GM21390 (cell line): ENCODE results near the gene CNGA3.
"Not testable (repeated sequence)": the region's sequence is repeated elsewhere in the genome, so short reads cannot be mapped to it uniquely, and the experiment has no call there.

Source experiments
- ATAC-seq: cut with Tn5 transposase; IDR thresholded peaks from one replicate; pipeline ENCODE4 v1.9.1; 2021; ENCODE audit not compliant: unreplicated experiment

Gene CNGA3

DNA sequence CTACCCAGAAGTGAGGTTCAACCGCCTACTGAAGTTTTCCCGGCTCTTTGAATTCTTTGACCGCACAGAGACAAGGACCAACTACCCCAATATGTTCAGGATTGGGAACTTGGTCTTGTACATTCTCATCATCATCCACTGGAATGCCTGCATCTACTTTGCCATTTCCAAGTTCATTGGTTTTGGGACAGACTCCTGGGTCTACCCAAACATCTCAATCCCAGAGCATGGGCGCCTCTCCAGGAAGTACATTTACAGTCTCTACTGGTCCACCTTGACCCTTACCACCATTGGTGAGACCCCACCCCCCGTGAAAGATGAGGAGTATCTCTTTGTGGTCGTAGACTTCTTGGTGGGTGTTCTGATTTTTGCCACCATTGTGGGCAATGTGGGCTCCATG, 49.7 kb downstream of the CNGA3 start:
- ATAC-seq, result no peak

DNA sequence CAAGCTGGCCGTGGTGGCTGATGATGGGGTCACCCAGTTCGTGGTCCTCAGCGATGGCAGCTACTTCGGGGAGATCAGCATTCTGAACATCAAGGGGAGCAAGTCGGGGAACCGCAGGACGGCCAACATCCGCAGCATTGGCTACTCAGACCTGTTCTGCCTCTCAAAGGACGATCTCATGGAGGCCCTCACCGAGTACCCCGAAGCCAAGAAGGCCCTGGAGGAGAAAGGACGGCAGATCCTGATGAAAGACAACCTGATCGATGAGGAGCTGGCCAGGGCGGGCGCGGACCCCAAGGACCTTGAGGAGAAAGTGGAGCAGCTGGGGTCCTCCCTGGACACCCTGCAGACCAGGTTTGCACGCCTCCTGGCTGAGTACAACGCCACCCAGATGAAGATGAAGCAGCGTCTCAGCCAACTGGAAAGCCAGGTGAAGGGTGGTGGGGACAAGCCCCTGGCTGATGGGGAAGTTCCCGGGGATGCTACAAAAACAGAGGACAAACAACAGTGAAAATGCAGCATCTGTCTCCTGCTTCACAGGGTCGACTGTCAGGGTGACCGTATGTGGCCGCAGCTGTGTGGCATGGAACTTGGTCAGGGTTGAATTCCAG, 50.6 kb downstream of the CNGA3 start:
- ATAC-seq, result no peak

DNA sequence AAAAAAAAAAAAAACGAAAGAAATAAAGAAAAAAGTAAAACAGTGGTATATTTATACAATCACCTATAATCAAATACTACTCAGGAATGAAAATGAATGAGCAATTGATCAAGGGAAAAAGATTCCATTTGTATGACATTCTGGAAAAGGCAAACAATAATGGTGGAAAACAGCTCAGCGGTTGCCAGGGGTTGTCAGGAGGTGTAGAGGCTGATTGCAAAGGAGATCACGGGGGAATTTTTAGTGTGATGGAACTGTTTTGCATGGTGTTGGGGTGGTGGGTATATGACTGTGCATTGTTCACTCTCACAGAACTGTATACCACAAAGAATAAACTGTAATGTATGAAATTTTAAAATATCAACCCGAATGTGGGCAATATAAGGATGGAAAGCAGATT, 52.9 kb downstream of the CNGA3 start:
- no peak for ATAC-seq

DNA sequence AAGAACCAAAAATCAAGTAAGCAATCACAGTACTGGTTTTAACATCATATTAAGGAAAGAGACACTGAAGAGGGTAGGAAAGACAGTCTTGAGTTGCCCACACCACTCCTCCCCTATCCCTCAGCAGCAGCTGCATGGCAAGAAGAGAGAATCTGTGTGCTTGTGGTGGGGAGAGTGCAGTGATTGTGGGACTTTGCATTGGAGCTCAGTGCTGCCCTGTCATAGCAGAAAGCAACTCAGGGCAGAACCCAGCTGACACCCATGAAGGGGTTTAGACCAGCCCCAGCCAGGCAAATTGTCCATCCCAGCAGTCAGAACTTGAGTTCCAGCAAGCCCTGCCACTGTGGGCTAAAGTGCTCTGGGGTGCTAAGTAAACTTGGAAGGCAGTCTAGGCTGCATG, 57.6 kb downstream of the CNGA3 start:
- no peak for ATAC-seq

DNA sequence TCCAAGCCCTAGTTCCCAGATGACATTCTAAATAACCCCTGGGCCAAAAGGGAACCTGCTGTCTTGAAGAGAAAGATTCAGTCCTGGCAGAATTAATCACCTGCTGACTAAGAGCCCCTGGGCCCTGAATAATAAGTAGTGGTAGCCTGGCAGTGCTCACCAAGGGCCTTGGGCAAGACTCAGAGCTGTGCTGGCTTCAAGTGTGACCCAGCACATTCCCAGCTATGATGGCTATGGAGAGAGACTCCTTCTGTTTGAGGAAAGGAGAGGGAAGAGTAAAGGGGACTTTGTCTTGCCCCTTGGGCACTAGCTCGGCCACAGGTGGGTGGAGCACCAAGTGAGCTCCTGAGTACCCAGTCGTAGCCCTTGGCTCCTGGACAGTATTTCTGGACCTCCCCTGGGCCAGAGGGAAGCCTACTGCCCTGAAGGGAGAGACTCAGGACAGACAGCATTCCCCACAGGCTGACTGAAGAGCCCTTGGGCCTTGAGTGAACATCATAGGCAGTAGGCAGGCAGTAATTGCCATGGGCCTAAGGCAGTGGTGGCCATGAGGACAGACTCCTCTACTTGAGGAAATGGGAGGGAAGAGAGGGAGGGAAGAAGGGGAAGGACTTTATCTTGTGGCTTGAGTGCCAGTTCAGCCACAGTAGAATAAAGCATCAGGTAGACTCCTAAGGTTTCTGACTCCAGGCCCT, 58.4 kb downstream of the CNGA3 start:
- no peak for ATAC-seq

DNA sequence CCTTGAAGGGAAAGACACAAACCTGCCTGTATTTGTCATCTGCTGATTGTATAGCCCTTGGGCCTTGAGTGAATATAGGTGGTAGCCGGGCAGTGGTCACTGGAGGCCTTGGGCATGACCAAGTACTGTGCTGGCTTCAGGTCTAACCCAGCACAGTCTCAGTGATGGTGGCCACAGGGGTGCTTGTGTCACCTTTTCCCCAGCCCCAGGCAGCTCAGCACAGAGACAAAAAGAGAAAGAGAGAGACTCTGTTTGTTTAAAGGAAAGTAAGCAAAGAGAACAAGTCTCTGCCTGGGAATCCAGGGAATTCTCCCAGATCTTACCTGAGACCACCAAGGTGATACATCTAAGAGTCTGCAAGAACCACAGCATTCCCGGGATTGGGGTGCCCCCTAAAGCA, 59.0 kb downstream of the CNGA3 start:
- no peak for ATAC-seq

DNA sequence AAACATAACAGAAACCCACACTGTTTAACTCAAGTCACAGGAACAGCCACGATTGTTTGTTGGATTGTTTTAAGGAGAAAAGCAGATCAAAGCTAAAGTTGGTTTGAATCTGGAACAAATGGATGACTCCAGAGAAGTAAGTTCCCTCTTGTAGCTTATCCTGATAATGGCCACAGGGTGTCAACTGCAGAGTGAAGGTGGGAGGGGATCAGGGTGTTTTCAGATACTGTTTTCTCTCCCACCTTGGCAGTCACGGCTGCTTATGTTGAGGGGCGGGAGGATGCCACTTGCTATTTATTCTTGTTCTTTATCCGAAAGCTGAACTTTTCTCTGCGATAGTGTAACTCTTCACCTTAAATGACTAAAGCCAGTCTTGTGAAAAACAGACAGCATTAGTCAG, 61.9 kb downstream of the CNGA3 start:
- ATAC-seq, result no peak

DNA sequence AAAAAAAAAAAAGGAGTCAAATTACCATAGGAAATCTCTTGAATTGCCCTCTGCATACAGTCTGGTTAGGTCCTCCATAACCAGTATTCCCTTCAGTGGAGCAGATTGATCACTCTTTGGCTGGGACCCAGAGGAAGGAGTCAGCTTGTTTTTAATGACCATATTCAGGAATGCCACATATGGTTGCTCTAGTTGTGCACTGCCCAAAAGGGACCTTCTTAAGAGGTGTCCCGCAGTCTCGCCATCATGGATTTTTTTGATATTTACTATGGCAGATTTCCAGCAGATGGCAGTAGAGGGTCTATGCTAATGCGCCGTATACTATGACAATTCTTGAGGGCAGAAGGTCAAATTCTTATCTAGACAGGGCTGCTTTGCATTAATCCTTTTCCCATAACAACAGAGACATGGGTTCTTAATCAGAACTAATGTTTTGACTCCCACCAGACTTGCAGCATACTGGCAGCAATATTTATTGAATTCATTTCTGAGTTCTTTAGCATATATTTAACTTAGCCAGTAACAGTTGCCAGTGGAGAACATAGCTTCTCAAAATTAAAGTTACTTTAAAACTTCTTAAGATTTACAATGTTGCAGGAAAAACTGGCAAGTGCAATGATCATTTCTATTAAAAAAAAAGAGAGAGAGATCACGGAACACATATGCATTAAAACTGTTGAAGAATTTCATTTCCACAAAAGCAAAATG, 66.6 kb downstream of the CNGA3 start:
- peak; percentile 61 for ATAC-seq

DNA sequence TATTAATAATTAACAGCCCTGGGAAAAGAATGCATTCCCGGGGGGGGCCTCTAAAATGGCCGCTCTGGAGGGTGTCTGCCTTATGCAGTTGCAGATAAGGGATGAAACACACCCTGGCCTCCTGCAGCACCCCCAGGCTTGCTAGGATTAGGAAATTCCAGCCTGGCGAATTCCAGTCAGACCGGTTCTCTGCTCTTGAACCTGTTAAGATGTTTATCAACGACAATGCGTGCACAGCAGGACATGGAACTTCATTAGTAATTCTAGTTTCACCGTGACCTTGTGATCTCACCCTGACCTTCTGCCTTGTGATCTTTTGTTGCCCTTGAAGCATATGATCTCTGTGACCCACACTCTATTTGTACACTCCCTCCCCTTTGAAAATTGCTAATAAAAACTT, 68.0 kb downstream of the CNGA3 start:
- ATAC-seq, result not testable (repeated sequence)

DNA sequence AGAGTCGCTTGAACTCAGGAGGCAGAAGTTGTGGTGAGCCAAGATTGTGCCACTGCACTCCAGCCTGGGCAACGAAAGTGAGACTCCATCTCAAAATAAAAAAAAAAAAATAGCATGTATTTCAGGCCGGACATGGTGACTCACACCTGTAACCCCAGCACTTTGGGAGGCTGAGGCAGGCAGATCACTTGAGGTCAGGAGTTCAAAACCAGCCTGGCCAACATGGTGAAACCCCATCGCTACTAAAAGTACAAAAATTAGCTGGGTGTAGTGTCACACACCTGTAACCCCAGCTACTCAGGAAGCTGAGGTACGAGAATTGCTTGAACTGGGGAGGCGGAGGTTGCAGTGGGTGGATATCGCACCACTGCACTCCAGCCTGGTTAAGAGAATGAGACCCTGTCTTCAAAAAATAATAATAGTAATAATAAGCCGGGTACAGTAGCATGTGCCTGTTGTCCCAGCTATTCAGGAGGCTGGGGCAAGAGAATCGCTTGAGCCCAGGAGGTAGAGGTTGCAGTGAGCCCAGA, 69.5 kb downstream of the CNGA3 start:
- ATAC-seq, result not testable (repeated sequence)

DNA sequence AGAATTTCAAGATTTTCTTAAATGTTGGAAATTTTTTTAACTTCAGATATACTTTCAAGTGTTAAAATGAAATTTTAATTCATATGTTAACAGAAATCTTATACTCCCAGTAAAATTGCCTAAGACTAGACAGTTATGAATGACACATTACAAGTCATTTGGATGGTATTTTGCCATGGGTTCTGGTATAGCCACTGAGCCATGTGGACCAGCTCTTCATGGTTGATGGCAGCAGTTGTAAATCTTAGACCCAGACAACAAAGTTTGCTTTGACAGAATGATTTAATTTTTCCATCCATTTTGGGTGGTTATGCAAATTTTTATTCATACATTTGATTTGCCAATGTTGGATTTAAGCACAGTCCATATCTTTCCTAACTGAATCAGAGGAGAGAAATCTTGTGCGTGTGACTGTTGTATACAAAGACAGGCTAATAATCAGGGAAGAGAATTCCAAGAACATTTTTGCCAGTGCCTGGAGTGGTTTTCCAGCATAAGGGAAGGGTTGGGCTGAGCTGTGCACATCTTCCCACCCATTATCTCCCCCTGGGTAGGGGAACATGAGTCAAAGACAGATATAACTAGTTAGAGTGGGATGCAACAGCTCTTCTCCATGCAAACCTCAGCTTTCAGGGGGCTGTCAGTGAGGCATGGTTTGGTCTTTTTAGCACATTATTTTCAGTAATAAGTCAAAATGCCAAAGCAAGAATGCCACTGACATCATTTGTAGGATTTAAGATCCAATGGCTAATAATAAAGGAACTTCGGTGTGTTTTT, 70.3 kb downstream of the CNGA3 start:
- ATAC-seq, result no peak

DNA sequence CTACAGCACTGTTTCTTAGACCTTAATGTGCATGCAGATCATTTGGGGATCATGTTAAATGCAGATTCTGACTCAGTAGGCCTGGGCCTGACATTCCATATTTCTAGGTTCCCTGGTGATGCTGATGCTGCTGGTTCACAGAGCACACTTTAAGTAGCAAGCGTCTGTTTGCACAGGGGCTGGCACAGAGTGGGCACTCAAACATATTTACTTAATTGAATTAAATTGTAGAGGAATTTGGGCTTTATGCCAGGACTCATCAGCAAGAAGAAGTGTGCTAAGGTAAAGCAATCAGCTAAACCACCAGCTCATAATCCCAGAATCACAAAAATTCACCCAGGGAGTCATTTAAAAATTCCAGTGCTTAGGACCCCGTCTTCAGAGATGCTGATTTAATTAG, 73.3 kb downstream of the CNGA3 start:
- no peak for ATAC-seq

DNA sequence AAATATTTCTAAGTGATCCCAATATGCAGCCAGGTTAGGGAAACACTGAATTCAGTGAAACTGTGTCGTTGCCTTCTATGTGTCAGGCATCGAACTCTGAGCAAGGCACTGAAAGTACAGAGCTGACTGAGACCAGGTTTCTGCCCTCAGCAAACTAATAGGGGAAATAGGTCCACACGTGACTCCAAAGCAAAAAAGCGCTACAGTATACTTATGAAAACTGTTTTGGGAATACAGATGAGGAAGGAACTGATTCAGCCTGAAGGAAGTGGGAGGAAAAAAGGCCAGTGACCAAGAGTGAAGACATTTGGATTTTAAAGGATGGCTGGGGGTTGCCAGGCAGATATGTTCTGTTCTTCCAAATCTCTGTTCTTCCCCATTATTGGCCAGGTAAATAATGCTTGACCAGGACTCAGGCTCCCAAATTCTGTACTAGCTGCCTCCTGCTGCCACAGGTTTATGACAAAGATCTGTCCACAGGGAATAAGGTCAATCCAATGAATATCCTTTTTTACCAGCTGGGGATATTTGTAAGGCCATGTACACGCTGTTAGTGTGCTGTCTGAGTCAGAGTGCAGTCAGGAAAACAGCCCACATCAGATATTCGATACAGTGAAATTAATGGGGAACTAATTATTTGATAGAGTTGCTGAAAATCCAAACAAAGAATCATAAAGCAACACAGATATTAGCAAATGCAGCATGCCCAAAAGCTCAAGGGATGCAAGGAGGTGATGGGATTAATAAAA, 73.9 kb downstream of the CNGA3 start:
- no peak for ATAC-seq

DNA sequence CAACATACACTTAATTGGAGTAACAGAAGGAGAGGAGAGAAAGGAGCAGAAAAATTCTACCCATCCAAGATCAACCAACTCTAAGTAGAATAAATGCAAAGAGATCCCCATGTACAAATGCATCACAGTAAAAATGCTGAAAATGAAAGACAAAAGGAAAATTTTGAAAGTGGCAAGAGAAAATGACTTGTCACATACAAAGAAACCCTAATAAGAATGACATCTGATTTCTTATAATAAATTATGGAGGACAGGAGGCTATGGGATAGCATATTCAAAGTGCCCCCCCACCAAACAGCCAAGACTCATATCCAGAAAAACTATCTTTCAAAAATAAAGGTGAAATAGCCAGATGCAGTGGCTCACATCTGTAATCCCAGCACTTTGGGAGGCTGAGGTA, 76.2 kb downstream of the CNGA3 start:
- ATAC-seq, result no peak

DNA sequence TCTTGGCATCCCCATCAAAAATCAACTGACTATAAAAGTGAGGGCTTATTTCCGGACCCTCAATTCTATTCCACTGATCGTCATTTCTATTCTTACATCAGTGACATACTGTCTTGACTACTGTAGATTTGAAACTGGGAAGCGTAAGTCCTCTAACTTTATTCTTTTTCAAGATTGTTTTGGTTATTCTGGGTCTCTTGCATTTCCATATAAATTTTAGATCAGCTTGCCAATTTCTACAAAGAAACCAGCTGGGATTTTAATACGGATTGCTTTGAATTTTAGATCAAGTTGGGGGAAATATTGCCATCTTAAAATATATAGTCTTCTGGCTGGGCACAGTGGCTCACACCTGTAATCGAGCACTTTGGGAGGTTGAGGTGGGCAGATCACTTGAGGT, 80.5 kb downstream of the CNGA3 start:
- no peak for ATAC-seq

DNA sequence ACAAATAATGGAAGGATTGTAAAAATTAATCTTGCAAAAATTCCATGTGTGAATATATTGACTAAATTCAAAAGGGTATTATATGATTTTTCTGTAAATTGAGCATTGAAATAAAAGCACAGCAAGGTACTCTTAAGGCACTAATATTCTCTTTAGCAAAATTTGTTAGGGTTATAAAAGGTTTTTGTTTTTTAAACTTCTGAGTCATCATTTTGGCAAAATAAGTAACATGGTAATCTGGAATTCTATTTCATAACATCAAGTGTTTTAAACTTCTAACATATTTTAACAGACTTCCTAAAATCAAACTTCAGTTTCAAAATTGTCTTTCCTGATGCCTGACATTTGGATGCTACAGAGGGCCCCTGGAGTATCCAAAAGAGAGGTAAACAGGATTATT, 85.9 kb downstream of the CNGA3 start:
- no peak for ATAC-seq

DNA sequence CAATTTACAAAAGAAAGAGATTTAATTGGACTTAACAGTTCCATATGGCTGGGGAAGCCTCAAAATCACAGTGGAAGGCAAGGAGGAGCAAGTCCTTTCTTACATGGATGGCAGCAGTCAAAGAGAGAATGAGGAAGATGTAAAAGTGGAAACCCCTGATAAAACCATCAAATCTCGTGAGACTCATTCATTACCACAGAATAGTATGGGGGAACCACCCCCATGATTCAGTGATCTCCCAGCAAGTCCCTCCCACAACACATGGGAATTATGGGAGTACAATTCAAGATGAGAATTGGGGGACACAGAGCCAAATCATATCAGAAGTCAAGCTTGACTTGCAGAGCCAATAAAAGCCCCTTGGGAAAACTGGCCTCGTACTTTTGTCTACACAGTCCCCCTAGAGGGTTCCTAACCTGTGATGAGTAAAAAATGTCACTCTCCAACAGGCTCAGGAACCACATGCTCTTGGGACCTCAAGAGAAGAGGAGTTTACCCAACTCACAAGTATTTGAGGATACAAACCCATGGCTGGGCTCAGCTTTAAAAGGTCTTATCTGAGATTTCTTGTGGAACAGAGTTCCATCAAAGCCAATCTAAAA, 87.2 kb downstream of the CNGA3 start:
- no peak for ATAC-seq

DNA sequence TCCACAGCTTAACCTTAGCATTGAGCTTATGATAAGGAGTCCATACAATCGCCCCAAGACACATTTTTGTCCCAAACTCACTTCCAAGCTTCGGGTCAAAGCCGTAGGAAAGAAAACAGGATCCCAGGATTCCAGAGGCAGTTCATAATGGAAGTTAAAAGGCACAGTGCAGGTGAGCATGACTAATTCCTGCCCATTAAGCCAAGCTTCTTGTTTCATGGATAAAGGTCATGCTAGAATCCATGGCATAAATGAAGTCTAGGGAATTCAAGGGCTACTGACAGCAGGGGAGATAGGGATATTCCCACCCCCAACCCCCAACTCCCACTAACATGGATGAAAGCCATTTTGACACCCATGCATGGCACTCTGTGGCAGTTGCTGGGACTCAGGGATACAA, 88.2 kb downstream of the CNGA3 start:
- ATAC-seq, result no peak

DNA sequence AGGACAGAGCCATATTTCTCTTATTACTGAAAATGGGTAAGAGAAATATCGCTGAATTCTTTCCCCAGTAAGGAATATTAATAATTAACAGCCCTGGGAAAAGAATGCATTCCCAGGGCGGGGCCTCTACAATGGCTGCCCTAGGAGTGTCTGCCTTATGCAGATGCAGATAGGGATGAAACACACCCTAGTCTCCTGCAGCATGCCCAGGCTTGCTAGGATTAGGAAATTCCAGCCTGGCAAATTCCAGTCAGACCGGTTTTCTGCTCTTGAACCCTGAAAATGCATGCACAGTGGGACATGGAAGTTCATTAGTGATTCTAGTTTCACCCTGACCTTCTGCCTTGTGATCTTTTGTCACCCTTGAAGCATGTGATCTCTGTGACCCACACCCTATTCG, 89.4 kb downstream of the CNGA3 start:
- ATAC-seq, result not testable (repeated sequence)

DNA sequence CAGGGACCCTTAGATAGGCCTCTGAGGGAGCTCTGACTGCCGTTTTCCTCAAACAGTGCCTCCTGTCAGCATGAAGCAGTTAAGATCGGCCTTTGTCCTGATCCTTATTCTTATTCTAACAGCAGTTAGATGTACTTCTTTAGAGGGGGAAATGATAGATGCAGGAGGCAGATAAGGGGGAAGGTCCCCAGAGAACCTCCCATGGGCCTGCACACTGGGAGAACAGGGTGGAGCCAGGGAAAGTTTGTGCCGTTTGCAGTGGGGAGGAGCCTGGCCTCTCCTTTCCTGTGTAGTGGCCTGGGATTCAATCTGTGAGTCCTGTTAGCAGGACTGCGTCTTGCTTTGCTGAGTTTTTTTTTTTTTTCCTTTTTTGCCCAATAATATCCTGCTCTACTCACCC, 90.5 kb downstream of the CNGA3 start:
- no peak for ATAC-seq
